OCI-LY3 (cell line): Measurements from ENCODE around the gene TOP2A.
"Not testable (repeated sequence)": the region's sequence is repeated elsewhere in the genome, so short reads cannot be mapped to it uniquely, and the experiment has no call there.

Source experiments
- H2AFZ ChIP-seq: fragments of 200-600, 300-600 bp; shearing (Covaris generic); 2 replicates; pipeline ENCODE4 v1.6.0; 2014; ENCODE audit warnings: antibody characterized with exemption, low read depth, low read length
- H3K27ac ChIP-seq: fragments of 200-600, 300-600 bp; sonication (generic); 2 replicates; pipeline ENCODE4 v1.5.1; 2014; ENCODE audit warnings: mild to moderate bottlenecking, low read length, moderate library complexity, mixed read lengths
- H3K27me3 ChIP-seq: fragments of 200-600, 300-600 bp; sonication (generic); 2 replicates; pipeline ENCODE4 v1.6.1; 2014; ENCODE audit warnings: low read depth, low read length, mixed read lengths
- H3K36me3 ChIP-seq: fragments of 200-600, 300-600 bp; sonication (generic); replicated peaks from 2 replicates; pipeline ENCODE3; 2014; ENCODE audit warnings: low read depth, low read length, mixed read lengths
- H3K4me1 ChIP-seq: fragments of 300-600, 200-600 bp; sonication (generic); 2 replicates; pipeline ENCODE4 v1.6.1; 2014; ENCODE audit warnings: low read length, mixed read lengths
- H3K4me2 ChIP-seq: fragments of 200-600, 300-600 bp; sonication (generic); 2 replicates; pipeline ENCODE4 v1.6.1; 2014; ENCODE audit warnings: low read length, mixed read lengths
- H3K4me3 ChIP-seq: fragments of 300-600, 200-600 bp; sonication (generic); 2 replicates; pipeline ENCODE4 v1.5.1; 2014; ENCODE audit warnings: antibody characterized with exemption, mild to moderate bottlenecking, low read length, moderate library complexity
- H3K79me2 ChIP-seq: fragments of 300-600, 200-600 bp; shearing (Covaris generic); 2 replicates; pipeline ENCODE4 v1.6.1; 2014; ENCODE audit warnings: mild to moderate bottlenecking, low read length, mixed read lengths
- H3K9ac ChIP-seq: fragments of 300-600, 200-600 bp; shearing (Covaris generic); 2 replicates; pipeline ENCODE4 v1.6.0; 2014; ENCODE audit warnings: mild to moderate bottlenecking, low read length, moderate library complexity
- H3K9me3 ChIP-seq: fragments of 200-600, 300-600 bp; shearing (Covaris generic); 2 replicates; pipeline ENCODE4 v1.6.1; 2014; ENCODE audit warnings: low read length, mixed read lengths; ENCODE audit not compliant: insufficient read depth
- H4K20me1 ChIP-seq: fragments of 200-600, 300-600 bp; sonication (generic); 2 replicates; pipeline ENCODE4 v1.6.1; 2016; ENCODE audit warnings: low read length, mixed read lengths; ENCODE audit not compliant: insufficient read depth
- EZH2phosphoT487 ChIP-seq: fragments of 200-600 bp; shearing (Covaris generic); IDR thresholded peaks from 2 replicates; pipeline ENCODE4 v1.6.1; 2018; ENCODE audit warnings: antibody characterized with exemption, mixed run types, low read depth
- TF ChIP-seq, protein P1 (sequence below): fragments of 200-600, 300-600 bp; sonication (generic); IDR thresholded peaks from 2 replicates; pipeline ENCODE4 v1.5.1; 2014; ENCODE audit warnings: antibody characterized with exemption, low read length, low read depth

TOP2A gene

DNA sequence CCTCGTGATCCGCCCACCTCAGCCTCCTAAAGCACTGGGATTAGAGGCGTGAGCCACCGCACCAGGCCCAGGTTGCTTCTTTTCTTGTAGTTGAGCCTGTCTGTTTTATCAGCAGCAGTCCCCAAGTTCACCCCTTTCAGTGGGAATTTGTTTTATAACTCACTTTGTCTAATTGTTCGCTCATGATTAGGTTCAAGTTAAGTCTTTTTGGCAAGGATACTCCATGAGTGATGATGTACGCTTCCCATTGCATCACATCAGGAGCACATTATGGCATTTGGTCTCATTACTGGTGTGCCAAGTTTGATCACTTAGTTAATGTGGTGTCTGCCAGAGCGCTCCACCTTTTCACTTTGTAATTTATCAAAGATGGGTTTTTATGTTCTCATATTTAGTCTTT, 38.7 kb downstream of the TOP2A start:
- Histone ChIP-seq H3K9me3 (no peaks in the 10 kb centered on the region), H3K27me3 (no peaks in the 10 kb centered on the region), H4K20me1 (no peaks in the 10 kb centered on the region), H3K4me2 (no peak overlapping the region), H3K36me3 (peaks cover 3% of the 10 kb centered on the region), H3K79me2 (no peaks in the 10 kb centered on the region), H3K4me1 (no peaks in the 10 kb centered on the region; the same call in 1 of the 2 replicates), H3K27ac (no peak overlapping the region), H2AFZ (no peak overlapping the region), H3K9ac (no peak overlapping the region), H3K4me3 (no peak overlapping the region)
- TF ChIP-seq, protein P1, sequence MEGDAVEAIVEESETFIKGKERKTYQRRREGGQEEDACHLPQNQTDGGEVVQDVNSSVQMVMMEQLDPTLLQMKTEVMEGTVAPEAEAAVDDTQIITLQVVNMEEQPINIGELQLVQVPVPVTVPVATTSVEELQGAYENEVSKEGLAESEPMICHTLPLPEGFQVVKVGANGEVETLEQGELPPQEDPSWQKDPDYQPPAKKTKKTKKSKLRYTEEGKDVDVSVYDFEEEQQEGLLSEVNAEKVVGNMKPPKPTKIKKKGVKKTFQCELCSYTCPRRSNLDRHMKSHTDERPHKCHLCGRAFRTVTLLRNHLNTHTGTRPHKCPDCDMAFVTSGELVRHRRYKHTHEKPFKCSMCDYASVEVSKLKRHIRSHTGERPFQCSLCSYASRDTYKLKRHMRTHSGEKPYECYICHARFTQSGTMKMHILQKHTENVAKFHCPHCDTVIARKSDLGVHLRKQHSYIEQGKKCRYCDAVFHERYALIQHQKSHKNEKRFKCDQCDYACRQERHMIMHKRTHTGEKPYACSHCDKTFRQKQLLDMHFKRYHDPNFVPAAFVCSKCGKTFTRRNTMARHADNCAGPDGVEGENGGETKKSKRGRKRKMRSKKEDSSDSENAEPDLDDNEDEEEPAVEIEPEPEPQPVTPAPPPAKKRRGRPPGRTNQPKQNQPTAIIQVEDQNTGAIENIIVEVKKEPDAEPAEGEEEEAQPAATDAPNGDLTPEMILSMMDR: no peak
- TF ChIP-seq EZH2phosphoT487: no peak

DNA sequence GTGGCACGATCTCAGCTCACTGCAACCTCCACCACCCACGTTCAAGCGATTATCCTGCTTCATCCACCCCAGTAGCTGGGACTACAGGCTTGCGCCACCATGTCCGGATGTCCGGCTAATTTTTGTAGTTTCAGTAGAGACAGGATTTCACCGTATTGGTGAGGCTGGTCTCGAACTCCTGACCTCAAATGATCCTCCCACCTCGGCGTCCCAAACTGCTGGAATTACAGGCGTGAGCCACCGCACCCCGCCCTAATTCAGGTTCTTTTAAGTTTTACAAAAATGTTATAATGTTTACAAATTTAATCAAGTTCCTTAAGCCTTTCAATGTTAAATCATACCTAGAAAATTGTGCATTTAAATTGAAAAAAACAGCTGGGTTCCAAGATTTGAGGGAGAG, 39.9 kb downstream of the TOP2A start:
- H3K36me3 ChIP-seq: peaks cover 6% of the 10 kb centered on the region

GRCh38 chr17:40376541-40376940, 41.2 kb downstream of the TOP2A start:
- H2AFZ ChIP-seq: not testable (repeated sequence)

More for the DNA sequence above, 39.9 kb downstream of the TOP2A start:
- H3K9me3 ChIP-seq: no peaks in the 10 kb centered on the region
- no peak overlapping the region for H3K27ac ChIP-seq
- H3K4me1 ChIP-seq: peaks cover 10% of the 10 kb centered on the region
- no peaks in the 10 kb centered on the region for H3K27me3 ChIP-seq
- no peak overlapping the region for H2AFZ ChIP-seq
- H3K4me3 ChIP-seq: no peak overlapping the region
- no peak for TF ChIP-seq EZH2phosphoT487
- TF ChIP-seq, protein P1: no peak
- H3K9ac ChIP-seq: no peak overlapping the region
- no peaks in the 10 kb centered on the region for H4K20me1 ChIP-seq
- H3K79me2 ChIP-seq: no peaks in the 10 kb centered on the region
- no peak overlapping the region for H3K4me2 ChIP-seq

DNA sequence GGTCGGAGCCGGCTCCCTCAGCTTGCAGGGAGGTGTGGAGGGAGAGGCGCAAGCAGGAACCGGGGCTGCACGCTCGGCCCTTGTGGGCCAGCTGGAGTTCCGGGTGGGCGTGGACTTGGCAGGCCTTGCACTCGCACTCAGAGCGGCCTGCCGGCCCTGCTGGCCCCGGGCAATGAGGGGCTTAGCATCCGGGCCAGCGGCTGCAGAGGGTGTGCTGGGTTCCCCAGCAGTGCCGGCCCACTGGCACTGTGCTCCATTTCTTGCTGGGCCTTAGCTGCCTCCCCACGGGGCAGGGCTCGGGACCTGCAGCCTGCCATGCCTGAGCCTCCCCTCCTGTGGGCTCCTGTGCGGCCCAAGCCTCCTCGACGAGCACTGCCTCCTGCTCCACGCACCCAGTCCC, 41.9 kb downstream of the TOP2A start:
- H3K9ac ChIP-seq, H4K20me1 ChIP-seq, H2AFZ ChIP-seq, H3K27me3 ChIP-seq, H3K79me2 ChIP-seq, H3K36me3 ChIP-seq, H3K4me3 ChIP-seq, H3K4me2 ChIP-seq, H3K9me3 ChIP-seq, H3K27ac ChIP-seq: not testable (repeated sequence)
- H3K4me1 ChIP-seq: peaks cover 26% of the 10 kb centered on the region

More at GRCh38 chr17:40376541-40376940, 41.2 kb downstream of the TOP2A start:
- not testable (repeated sequence) for H4K20me1 ChIP-seq, H3K4me2 ChIP-seq, H3K79me2 ChIP-seq, H3K27ac ChIP-seq, H3K36me3 ChIP-seq, H3K27me3 ChIP-seq, H3K9me3 ChIP-seq, H3K9ac ChIP-seq, H3K4me3 ChIP-seq
- H3K4me1 ChIP-seq: peaks cover 23% of the 10 kb centered on the region

DNA sequence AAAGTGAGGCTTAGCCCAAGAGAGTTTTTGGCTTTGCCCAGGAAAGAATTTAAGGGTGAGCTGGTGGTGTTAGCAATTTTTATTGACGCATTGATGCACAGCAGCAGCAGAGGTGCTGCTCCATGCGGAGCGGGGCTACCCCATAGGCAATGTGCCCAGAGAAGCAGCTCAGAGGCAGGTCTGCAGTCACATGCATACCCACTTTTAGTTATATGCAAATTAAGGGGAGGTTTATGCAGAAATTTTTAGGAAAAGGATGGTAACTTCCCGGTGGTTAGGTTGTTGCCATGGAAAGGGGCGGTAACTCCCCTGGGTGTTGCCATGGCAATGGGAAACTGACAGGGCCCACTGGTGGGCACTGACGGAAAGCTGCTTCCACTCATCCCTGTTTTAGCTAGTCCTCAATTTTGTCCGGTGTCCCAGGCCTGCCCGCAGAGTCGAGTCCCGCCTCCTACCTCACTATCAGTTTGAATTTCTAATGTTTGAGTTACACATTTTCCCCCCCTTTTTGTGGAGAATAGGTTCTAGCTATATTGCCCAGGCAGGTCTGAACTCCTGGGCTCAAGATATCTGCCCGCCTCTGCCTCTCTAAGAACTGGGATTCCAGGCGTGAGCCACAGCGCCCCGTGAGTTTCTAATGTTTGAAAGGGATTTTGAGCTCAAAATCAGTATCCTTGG, 42.7 kb downstream of the TOP2A start:
- Histone ChIP-seq H3K4me1 (peaks cover 26% of the 10 kb centered on the region), H3K4me3 (no peak overlapping the region), H3K79me2 (no peaks in the 10 kb centered on the region), H3K4me2 (no peak overlapping the region), H4K20me1 (no peaks in the 10 kb centered on the region), H2AFZ (no peak overlapping the region), H3K36me3 (peaks cover 6% of the 10 kb centered on the region), H3K9me3 (no peaks in the 10 kb centered on the region), H3K9ac (no peak overlapping the region), H3K27me3 (no peaks in the 10 kb centered on the region), H3K27ac (no peak overlapping the region)
- no peak for TF ChIP-seq EZH2phosphoT487
- TF ChIP-seq, protein P1: no peak
